HepG2 (cell line): ENCODE data around the gene NEBL. TPM values are rescaled to one million over a fixed set of nuclear protein-coding genes. Genes with fewer than 3 reads are reported as not detected.

Source experiments
- ATAC-seq: fragments of 200-7000 bp; cut with Tn5 transposase; 3 replicates; pipeline ENCODE4 v1.9.1; 2020; ENCODE audit warnings: mild to moderate bottlenecking, moderate library complexity
- BruUV-seq: library from RNA; stranded (reverse); fragments of 400-500 nt; replicated peaks from 2 replicates; lab custom pipeline; 2021; lab: Mats Ljungman, UMichigan
- CTCF ChIA-PET: fragments of 300-600 bp; formaldehyde crosslinking; extraction: SDS; loops from one replicate; lab custom pipeline; 2021; ENCODE audit warnings: low total read pairs, inconsistent platforms, low intra/inter-chr PET ratio; lab: Yijun Ruan, JAX
- POLR2A ChIA-PET: fragments of 350-600 bp; sonication (Branson Sonifier 250); formaldehyde crosslinking; loops from one replicate; lab custom pipeline; 2020; ENCODE audit warnings: antibody characterized with exemption, inconsistent platforms; lab: Yijun Ruan, JAX
- DNase-seq: peaks from one replicate; pipeline ENCODE4 v3.0.0-alpha.2; 2015; ENCODE audit warnings: low spot score
- FAIRE-seq: peaks from 3 replicates; lab custom pipeline; 2011; peaks lifted over from hg19 to GRCh38; lab: Jason Lieb, UNC
- H2AFZ ChIP-seq: one replicate; pipeline ENCODE4 v1.6.1; 2011; ENCODE audit warnings: low read length, inconsistent platforms
- H3K27ac ChIP-seq: fragments of 300-600 bp; 3 replicates; pipeline ENCODE4 v1.8.0; 2011; ENCODE audit warnings: mixed run types, mild to moderate bottlenecking, mixed read lengths, low read length, inconsistent platforms; ENCODE audit not compliant: insufficient read depth; ENCODE audit errors: extremely low read length
- H3K27me3 ChIP-seq, 2 experiments: fragments of 200-600 bp in 1 of 2; 2 replicates in 1 of 2; 3 replicates in 1 of 2; pipeline versions ENCODE4 v1.6.0 to v1.8.0; 2011; ENCODE audit warnings: low read length in 2 of 2, mild to moderate bottlenecking in 2 of 2, moderate library complexity in 2 of 2, inconsistent platforms in 1 of 2; ENCODE audit not compliant: insufficient read depth in 2 of 2, control insufficient read depth in 1 of 2
- H3K36me3 ChIP-seq, 2 experiments: fragments of 200-600 bp in 1 of 2; replicated peaks in 1 of 2; 2 replicates in 1 of 2; 3 replicates in 1 of 2; pipeline versions ENCODE4 v1.5.1 to v1.8.0; 2011; ENCODE audit warnings: low read length in 2 of 2, inconsistent platforms in 1 of 2; ENCODE audit not compliant: insufficient read depth in 2 of 2, control insufficient read depth in 1 of 2
- H3K4me1 ChIP-seq: 2 replicates; pipeline ENCODE4 v1.5.1; 2012; ENCODE audit warnings: low read length, inconsistent platforms; ENCODE audit not compliant: insufficient read depth
- H3K4me2 ChIP-seq: 2 replicates; pipeline ENCODE4 v1.6.0; 2011; ENCODE audit warnings: low read depth, low read length, inconsistent platforms
- H3K4me3 ChIP-seq, 3 experiments: fragments of 200-600 bp in 1 of 3; sonication (generic), shearing (Covaris generic) in 1 of 3; replicated peaks in 1 of 3; 2 replicates each; pipeline ENCODE4 v1.5.1; 2011 to 2016; ENCODE audit warnings: low read length in 3 of 3, inconsistent platforms in 2 of 3, low read depth in 2 of 3, mild to moderate bottlenecking in 2 of 3, control low read depth in 1 of 3, mixed read lengths in 1 of 3; ENCODE audit not compliant: insufficient read depth in 1 of 3
- H3K79me2 ChIP-seq: one replicate; pipeline ENCODE4 v1.6.1; 2011; ENCODE audit warnings: low read length, inconsistent platforms; ENCODE audit not compliant: insufficient read depth
- H3K9ac ChIP-seq: 2 replicates; pipeline ENCODE4 v1.6.0; 2011; ENCODE audit warnings: mild to moderate bottlenecking, low read depth, low read length, inconsistent platforms; ENCODE audit not compliant: insufficient read depth
- H3K9me3 ChIP-seq: 2 replicates; pipeline ENCODE4 v1.5.1; 2012; ENCODE audit warnings: mild to moderate bottlenecking, low read length
- H4K20me1 ChIP-seq: 2 replicates; pipeline ENCODE4 v1.6.0; 2011; ENCODE audit warnings: inconsistent platforms, mild to moderate bottlenecking, low read length, moderate library complexity; ENCODE audit not compliant: insufficient read depth
- ARNT2 ChIP-seq: sonication (generic); formaldehyde crosslinking; IDR thresholded peaks from 2 replicates; pipeline ENCODE4 v1.8.0; 2022; ENCODE audit warnings: mild to moderate bottlenecking, low read depth, missing genetic modification reagents, moderate library complexity
- DMTF1 ChIP-seq: sonication (generic); formaldehyde crosslinking; IDR thresholded peaks from 2 replicates; pipeline ENCODE4 v1.4.0; 2020; ENCODE audit warnings: mild to moderate bottlenecking, missing genetic modification reagents
- ELF1 ChIP-seq: sonication (generic); formaldehyde crosslinking; IDR thresholded peaks from 2 replicates; pipeline ENCODE4 v1.4.0; 2020; ENCODE audit warnings: missing genetic modification reagents
- HDAC2 ChIP-seq: sonication (generic); formaldehyde crosslinking; IDR thresholded peaks from 2 replicates; pipeline ENCODE4 v1.4.0; 2020; ENCODE audit warnings: missing genetic modification reagents
- HES4 ChIP-seq: sonication (generic); formaldehyde crosslinking; IDR thresholded peaks from 2 replicates; pipeline ENCODE4 v1.9.0; 2021; ENCODE audit warnings: mild to moderate bottlenecking, missing genetic modification reagents, borderline replicate concordance
- PHF8 ChIP-seq: sonication (generic); formaldehyde crosslinking; IDR thresholded peaks from 2 replicates; pipeline ENCODE4 v1.5.0; 2020; ENCODE audit warnings: missing genetic modification reagents
- RAD21 ChIP-seq: fragments of 450-650 bp; formaldehyde crosslinking; IDR thresholded peaks from 2 replicates; pipeline ENCODE4 v1.5.0; 2020; ENCODE audit warnings: mild to moderate bottlenecking
- SNRNP70 ChIP-seq: fragments of 200-400 bp; formaldehyde crosslinking; IDR thresholded peaks from 2 replicates; pipeline ENCODE4 v1.6.1; 2017; ENCODE audit warnings: mild to moderate bottlenecking, low read depth, low read length, moderate library complexity
- THAP11 ChIP-seq: IDR thresholded peaks from 2 replicates; pipeline ENCODE4 v1.6.1; 2016; ENCODE audit warnings: missing biosample characterization, missing genetic modification reagents
- TRAFD1 ChIP-seq: sonication (generic); formaldehyde crosslinking; IDR thresholded peaks from 2 replicates; pipeline ENCODE4 v1.5.1; 2020; ENCODE audit warnings: missing genetic modification reagents, mild to moderate bottlenecking, borderline replicate concordance
- ZNF569 ChIP-seq: sonication (generic); formaldehyde crosslinking; IDR thresholded peaks from 2 replicates; pipeline ENCODE4 v1.5.0; 2020; ENCODE audit warnings: mild to moderate bottlenecking, missing genetic modification reagents, moderate library complexity, borderline replicate concordance
- WGBS: methylation state at CpG from one replicate; pipeline ENCODE4 v1.1.6; 2017; ENCODE audit warnings: low lambda C conversion rate; 5-methylcytosine and 5-hydroxymethylcytosine counted together
- in situ Hi-C: cut with HindIII; loops from 2 replicates; pipeline ENCODE4 v1.10.0; 2017; ENCODE audit warnings: low pct_unique_long_range_greater_than_20kb; ENCODE audit not compliant: extremely low pct_ligation_motif_present
- intact Hi-C: fragments of 100-400 bp; cut with micrococcal nuclease; formaldehyde crosslinking; loops from one replicate; pipeline ENCODE4 v1.10.0; 2022; ENCODE audit not compliant: unreplicated experiment
- polyA plus RNA-seq, 8 experiments: library from polyadenylated mRNA; depleted of rRNA in 3 of 8; stranded (reverse) in 7 of 8; unstranded in 1 of 8; fragments of >200 nt; fragmentation: Illumina TruSeq in 4 of 8; extraction: Trizol in 4 of 8; gene quantifications; 2 replicates each; pipeline versions ENCODE4 v1.2.1 to v1.2.3, GENCODE V29; 2011 to 2016; ENCODE audit warnings: low read depth in 4 of 8, missing spikeins in 1 of 8, mixed read lengths in 1 of 8; ENCODE audit not compliant: insufficient read depth in 1 of 8
- total RNA-seq, 5 experiments: library from RNA; depleted of rRNA; stranded (reverse); fragments of >200 nt; fragmentation: Illumina TruSeq; extraction: Trizol; gene quantifications; 2 replicates each; pipeline ENCODE4 v1.2.3, GENCODE V29; 2016; ENCODE audit warnings: low read depth in 1 of 5
- TF ChIP-seq, protein P1 (sequence below): sonication (generic); formaldehyde crosslinking; IDR thresholded peaks from 2 replicates; pipeline ENCODE4 v1.9.0; 2021; ENCODE audit warnings: missing genetic modification reagents, mild to moderate bottlenecking, borderline replicate concordance
- TF ChIP-seq, protein P2 (sequence below): sonication (generic); formaldehyde crosslinking; IDR thresholded peaks from 2 replicates; pipeline ENCODE4 v1.4.0; 2020; ENCODE audit warnings: mild to moderate bottlenecking, low read depth, missing genetic modification reagents

Gene NEBL
- total and polyA plus RNA-seq, 2 of the 13 experiments (the other 11 are each of a cell fraction or from before 2014, with no cell fraction given), result not detected

DNA sequence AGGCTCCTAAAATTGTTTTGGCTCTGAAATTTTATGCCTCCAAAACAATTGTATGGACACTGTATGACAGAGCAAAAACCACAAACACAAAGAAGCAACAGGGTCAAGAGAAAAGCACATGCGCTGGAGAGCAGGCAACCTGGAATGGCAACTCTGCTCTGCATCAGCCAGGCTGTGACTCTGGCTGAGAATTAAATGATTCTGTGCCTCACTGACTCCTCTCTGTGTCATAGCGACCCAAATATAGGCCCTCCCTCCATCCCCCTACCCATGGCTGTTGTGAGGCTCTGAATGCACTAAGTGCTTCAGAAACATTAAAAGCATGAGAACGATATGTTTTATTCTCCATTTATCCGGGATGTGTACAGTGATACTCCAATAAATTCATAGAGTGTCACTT is 24.9 kb upstream of the NEBL start (continued):
- TF ChIP-seq SNRNP70 (no peak), ARNT2 (CRISPR knock-in tag) (no peak), THAP11 (CRISPR knock-in tag) (no peak)
- TF ChIP-seq, protein P1, sequence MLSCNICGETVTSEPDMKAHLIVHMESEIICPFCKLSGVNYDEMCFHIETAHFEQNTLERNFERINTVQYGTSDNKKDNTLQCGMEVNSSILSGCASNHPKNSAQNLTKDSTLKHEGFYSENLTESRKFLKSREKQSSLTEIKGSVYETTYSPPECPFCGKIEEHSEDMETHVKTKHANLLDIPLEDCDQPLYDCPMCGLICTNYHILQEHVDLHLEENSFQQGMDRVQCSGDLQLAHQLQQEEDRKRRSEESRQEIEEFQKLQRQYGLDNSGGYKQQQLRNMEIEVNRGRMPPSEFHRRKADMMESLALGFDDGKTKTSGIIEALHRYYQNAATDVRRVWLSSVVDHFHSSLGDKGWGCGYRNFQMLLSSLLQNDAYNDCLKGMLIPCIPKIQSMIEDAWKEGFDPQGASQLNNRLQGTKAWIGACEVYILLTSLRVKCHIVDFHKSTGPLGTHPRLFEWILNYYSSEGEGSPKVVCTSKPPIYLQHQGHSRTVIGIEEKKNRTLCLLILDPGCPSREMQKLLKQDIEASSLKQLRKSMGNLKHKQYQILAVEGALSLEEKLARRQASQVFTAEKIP (CRISPR knock-in tag), result no peak

DNA sequence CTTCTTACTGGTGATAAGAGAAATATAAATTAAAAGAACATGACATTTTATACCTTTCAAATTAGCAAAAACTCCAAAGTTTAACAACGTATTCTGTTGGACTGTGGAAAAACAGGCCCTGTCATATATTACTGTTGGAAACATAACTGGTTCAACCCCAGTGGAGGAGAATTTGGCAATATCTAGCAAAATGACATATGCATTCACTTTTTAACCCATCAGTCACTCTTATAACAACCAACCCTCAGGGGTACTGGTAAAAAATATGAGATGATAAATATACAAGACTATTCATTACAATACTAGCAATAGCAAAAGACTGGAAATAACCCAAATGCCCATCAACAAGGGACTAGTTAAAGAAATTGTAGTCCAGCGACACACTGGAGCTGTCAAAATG is 22.9 kb upstream of the NEBL start:
- H3K27me3 ChIP-seq, result peaks cover 0 to 3% of the 10 kb centered on the region in 2 experiments; a peak in 2 of 5 replicates
- H3K9me3 ChIP-seq, result no peaks in the 10 kb centered on the region
- H4K20me1 ChIP-seq, result no peaks in the 10 kb centered on the region
- no peak for FAIRE-seq
- intact Hi-C loops, result no loop called here
- no peak overlapping the region for H3K4me2 ChIP-seq
- H2AFZ ChIP-seq, result no peak overlapping the region
- no peak overlapping the region for H3K27ac ChIP-seq
- no peaks in the 10 kb centered on the region for H3K4me1 ChIP-seq
- no peak overlapping the region for H3K4me3 ChIP-seq
- in situ Hi-C loops, result no loop called here
- ChIA-PET CTCF (no interaction called here), POLR2A (no interaction called here)
- no TSS peak for BruUV-seq
- no peaks in the 10 kb centered on the region for H3K36me3 ChIP-seq
- 21% methylated on average over 2 of the region's 2 CpGs for WGBS
- ATAC-seq, result no peak
- H3K79me2 ChIP-seq, result no peaks in the 10 kb centered on the region
- no peak for DNase-seq
- no peak overlapping the region for H3K9ac ChIP-seq
- TF ChIP-seq HES4 (CRISPR knock-in tag) (no peak), ELF1 (CRISPR knock-in tag) (no peak), TRAFD1 (no peak), PHF8 (no peak), ZNF569 (CRISPR knock-in tag) (no peak), DMTF1 (CRISPR knock-in tag) (no peak), HDAC2 (no peak), RAD21 (CRISPR knock-in tag) (no peak)
- TF ChIP-seq, protein P2, sequence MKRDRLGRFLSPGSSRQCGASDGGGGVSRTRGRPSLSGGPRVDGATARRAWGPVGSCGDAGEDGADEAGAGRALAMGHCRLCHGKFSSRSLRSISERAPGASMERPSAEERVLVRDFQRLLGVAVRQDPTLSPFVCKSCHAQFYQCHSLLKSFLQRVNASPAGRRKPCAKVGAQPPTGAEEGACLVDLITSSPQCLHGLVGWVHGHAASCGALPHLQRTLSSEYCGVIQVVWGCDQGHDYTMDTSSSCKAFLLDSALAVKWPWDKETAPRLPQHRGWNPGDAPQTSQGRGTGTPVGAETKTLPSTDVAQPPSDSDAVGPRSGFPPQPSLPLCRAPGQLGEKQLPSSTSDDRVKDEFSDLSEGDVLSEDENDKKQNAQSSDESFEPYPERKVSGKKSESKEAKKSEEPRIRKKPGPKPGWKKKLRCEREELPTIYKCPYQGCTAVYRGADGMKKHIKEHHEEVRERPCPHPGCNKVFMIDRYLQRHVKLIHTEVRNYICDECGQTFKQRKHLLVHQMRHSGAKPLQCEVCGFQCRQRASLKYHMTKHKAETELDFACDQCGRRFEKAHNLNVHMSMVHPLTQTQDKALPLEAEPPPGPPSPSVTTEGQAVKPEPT (CRISPR knock-in tag), result no peak
